Neural crest cell (in vitro differentiated cells): ENCODE measurements around the gene MESP2. TPM values are rescaled to one million over a fixed set of nuclear protein-coding genes. Genes with fewer than 3 reads are reported as not detected.

Experiments used
- DNase-seq: peaks from one replicate; pipeline ENCODE4 v3.0.0; 2021; ENCODE audit warnings: low read depth, mixed read lengths, low spot score
- H3K27ac Mint-ChIP-seq: one replicate; pipeline ENCODE4 v1.8.0; 2021; ENCODE audit warnings: mild to moderate bottlenecking, mixed read lengths; ENCODE audit not compliant: unreplicated experiment
- H3K27me3 Mint-ChIP-seq: 2 replicates; pipeline ENCODE4 v1.8.0; 2021; ENCODE audit warnings: low read depth, mild to moderate bottlenecking, mixed read lengths
- H3K36me3 Mint-ChIP-seq: 2 replicates; pipeline ENCODE4 v1.8.0; 2021; ENCODE audit warnings: low read depth, mild to moderate bottlenecking, mixed read lengths
- H3K4me1 Mint-ChIP-seq: 2 replicates; pipeline ENCODE4 v1.8.0; 2021; ENCODE audit warnings: mixed read lengths
- H3K4me3 Mint-ChIP-seq: one replicate; pipeline ENCODE4 v1.8.0; 2021; ENCODE audit warnings: mild to moderate bottlenecking, mixed read lengths
- H3K9me3 Mint-ChIP-seq: 2 replicates; pipeline ENCODE4 v1.8.0; 2021; ENCODE audit warnings: mixed read lengths
- CTCF ChIP-seq: fragments of 200-600 bp; sonication (generic); conservative IDR thresholded peaks from 2 replicates; pipeline ENCODE4 v1.5.0; 2021; ENCODE audit warnings: antibody characterized with exemption, mild to moderate bottlenecking
- total RNA-seq: library from RNA; stranded (reverse); gene quantifications from 2 replicates; pipeline ENCODE4 v1.2.1, GENCODE V29; 2021

MESP2 gene
- total RNA-seq, 1 donor from 2014 or later, result 0.42 TPM

GRCh38 chr15:89761929-89762328, 14.2 kb upstream of the MESP2 start:
- no peaks in the 10 kb centered on the region for H3K27me3 Mint-ChIP-seq
- H3K9me3 Mint-ChIP-seq, result peaks cover 3% of the 10 kb centered on the region
- no peak overlapping the region for H3K4me3 Mint-ChIP-seq

DNA sequence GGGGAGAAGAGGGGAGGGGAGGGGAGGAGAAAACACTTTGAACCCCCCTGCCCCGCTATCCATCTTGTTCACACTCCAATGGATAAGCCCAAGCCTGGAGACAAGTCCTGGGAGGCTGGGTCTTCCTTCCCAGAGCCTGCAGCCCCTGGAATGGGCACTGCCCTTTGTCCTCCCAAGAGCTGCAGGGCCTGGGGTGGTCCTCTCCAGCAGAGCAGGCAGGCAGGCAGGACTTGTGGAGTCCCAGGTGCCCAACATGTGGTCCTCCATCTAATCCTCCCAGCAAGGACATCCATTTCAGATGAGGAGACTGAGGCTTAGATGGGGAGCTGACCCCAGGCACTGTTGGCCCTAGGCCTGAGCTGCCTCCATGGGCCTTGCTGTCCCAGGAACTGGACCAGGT, 10.4 kb upstream of the MESP2 start:
- Mint-ChIP-seq H3K36me3 (no peaks in the 10 kb centered on the region), H3K4me3 (no peak overlapping the region), H3K27ac (no peak overlapping the region), H3K9me3 (peaks cover 3% of the 10 kb centered on the region), H3K27me3 (no peaks in the 10 kb centered on the region), H3K4me1 (no peaks in the 10 kb centered on the region)
- no peak for TF ChIP-seq CTCF
- DNase-seq, result no peak

More at GRCh38 chr15:89761929-89762328, 14.2 kb upstream of the MESP2 start:
- TF ChIP-seq CTCF, result no peak
- H3K4me1 Mint-ChIP-seq, result no peaks in the 10 kb centered on the region
- no peak for DNase-seq
- no peaks in the 10 kb centered on the region for H3K36me3 Mint-ChIP-seq
- no peak overlapping the region for H3K27ac Mint-ChIP-seq

DNA sequence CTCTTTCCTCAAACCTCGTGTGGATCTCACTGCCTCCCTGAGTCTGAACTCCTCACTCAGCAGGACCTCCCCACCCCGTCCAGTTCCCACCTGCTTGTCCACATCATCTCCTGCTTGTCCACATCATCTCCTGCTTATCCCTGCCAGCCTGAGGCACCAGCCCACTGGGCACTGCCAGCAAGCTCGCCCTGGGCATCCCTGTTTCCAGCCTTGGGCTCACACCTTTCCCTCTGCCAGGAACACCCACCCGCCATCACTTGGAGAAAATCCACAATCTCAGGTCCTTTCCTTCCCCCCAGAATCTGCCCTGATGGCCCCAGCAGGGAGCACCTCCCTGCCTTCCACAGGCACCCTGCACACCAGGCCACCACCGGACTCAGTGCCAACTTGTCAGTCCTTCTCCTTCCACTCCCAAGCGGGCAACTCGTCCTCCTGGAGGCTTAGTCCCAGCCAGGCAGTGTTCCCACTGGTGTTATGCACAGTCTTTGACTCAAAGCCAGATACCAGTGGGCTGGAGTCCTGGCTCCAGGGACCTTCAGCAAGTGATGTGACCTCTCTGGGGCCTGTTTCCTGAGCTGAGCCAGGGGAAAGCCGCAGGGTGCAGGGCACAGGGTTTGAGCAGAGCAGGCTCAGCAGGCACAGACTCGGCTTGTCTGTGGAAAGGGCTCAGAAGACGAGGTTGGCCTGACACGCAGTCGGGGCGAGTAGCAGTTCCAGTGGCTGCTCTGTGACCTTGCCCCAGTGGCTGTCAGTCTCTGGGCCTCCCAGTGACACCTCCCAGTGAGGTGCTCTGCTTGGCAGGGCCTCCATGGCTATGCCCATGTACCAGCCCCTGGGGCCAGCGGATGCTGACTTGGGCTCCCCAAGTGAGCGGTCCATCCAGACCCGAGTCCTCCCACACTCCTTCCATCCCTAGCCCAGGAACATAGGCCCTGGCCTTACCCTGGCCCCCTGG, 9.5 kb upstream of the MESP2 start:
- TF ChIP-seq CTCF, result no peak
- Mint-ChIP-seq H3K27me3 (no peaks in the 10 kb centered on the region), H3K4me1 (no peaks in the 10 kb centered on the region), H3K4me3 (no peak overlapping the region), H3K36me3 (no peaks in the 10 kb centered on the region), H3K27ac (no peak overlapping the region), H3K9me3 (peaks cover 3% of the 10 kb centered on the region)
- no peak for DNase-seq

DNA sequence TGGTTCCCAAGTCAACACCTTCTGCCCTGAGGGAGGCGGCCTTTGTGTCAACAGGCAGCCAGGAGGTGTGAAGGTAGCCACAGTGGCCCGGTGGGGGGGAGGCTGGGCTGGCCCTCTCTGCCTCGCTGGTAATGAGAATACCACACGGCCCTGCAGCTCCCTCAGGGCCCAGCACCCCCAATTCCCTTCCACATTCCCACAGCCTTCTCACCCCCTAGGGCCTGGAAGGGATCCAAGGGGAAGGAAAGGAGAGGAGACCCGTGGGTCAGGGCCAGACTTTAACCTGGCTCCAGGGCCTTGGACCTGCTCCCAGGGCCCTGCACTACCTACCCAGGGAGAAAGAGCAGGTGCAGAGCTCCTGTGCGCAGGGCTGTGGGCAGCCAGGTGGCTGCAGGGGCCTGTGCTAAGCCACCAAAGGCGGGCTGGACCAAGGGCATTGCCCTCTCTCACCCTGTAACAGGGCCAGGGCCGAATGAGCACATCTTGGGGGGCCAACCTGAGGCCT, 8.7 kb upstream of the MESP2 start:
- no peaks in the 10 kb centered on the region for H3K36me3 Mint-ChIP-seq
- TF ChIP-seq CTCF, result no peak
- H3K27me3 Mint-ChIP-seq, result no peaks in the 10 kb centered on the region
- no peak overlapping the region for H3K4me3 Mint-ChIP-seq
- H3K9me3 Mint-ChIP-seq, result peaks cover 3% of the 10 kb centered on the region
- no peak overlapping the region for H3K27ac Mint-ChIP-seq
- H3K4me1 Mint-ChIP-seq, result no peaks in the 10 kb centered on the region
- no peak for DNase-seq

DNA sequence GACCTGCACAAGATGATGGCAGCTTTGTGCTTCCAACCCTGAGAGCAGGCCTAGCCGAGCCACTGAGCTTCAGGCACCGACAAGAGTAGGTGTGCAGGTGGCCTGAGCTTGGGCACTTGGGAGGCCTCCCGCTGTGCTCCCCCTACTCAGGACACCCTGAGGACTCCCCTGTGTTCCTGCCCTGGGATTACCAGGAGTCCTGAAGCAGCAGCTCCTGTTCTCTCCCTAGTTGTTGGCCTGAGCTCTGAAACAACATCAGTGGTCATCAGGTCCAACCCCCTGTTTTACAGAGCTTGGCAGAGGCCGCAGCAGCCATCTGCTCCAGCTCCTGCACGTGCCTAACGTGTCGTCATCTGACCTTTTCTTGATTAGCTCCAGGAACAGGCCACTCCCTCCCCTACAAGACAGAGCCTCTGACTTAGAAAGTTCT, 8.0 kb upstream of the MESP2 start:
- H3K4me1 Mint-ChIP-seq, result no peaks in the 10 kb centered on the region
- no peak overlapping the region for H3K4me3 Mint-ChIP-seq

More for the DNA sequence above, 8.0 kb upstream of the MESP2 start:
- Mint-ChIP-seq H3K27ac (no peak overlapping the region), H3K36me3 (no peaks in the 10 kb centered on the region), H3K27me3 (no peaks in the 10 kb centered on the region), H3K9me3 (peaks cover 3% of the 10 kb centered on the region)
- DNase-seq, result no peak
- no peak for TF ChIP-seq CTCF
